Kidney (tissue), 14 donors: ENCODE measurements around the gene BTBD2. TPM values are rescaled to one million over a fixed set of nuclear protein-coding genes. Genes with fewer than 3 reads are reported as not detected.
A peak's percentile ranks its signal among the peaks of the same experiment; 100 is the strongest.

ENCODE experiments used
- DNase-seq, 5 donors: peaks; one replicate each; pipeline ENCODE4 v3.0.0-alpha.2; 2013 to 2020
- FAIRE-seq: peaks from 2 replicates; lab custom pipeline; 2012; peaks lifted over from hg19 to GRCh38; lab: Jason Lieb, UNC
- H3K27ac ChIP-seq, 2 donors: one replicate each; pipeline ENCODE4 v1.7.0; 2013; ENCODE audit warnings: low read depth in 2 of 2, low read length in 2 of 2, inconsistent platforms in 1 of 2
- H3K27me3 ChIP-seq: one replicate; pipeline ENCODE4 v1.7.1; 2013; ENCODE audit warnings: low read length, inconsistent platforms; ENCODE audit not compliant: control insufficient read depth, insufficient read depth
- H3K36me3 ChIP-seq, 3 donors: one replicate each; pipeline versions ENCODE4 v1.7.0 to v1.7.1; 2013; ENCODE audit warnings: low read length in 3 of 3, control low read depth in 1 of 3, inconsistent platforms in 1 of 3; ENCODE audit not compliant: insufficient read depth in 3 of 3, control insufficient read depth in 2 of 3
- H3K4me1 ChIP-seq, 3 donors: one replicate each; pipeline versions ENCODE4 v1.7.0 to v1.7.1; 2013; ENCODE audit warnings: low read length in 3 of 3, inconsistent platforms in 1 of 3, low read depth in 1 of 3; ENCODE audit not compliant: control insufficient read depth in 2 of 3, insufficient read depth in 2 of 3
- H3K4me3 ChIP-seq, 3 donors: one replicate each; pipeline versions ENCODE4 v1.7.0 to v1.8.1; 2013; ENCODE audit warnings: low read length in 3 of 3, control low read depth in 1 of 3, inconsistent platforms in 1 of 3
- H3K9ac ChIP-seq, 3 donors: one replicate each; pipeline versions ENCODE4 v1.7.0 to v1.7.1; 2013; ENCODE audit warnings: low read length in 3 of 3, control low read depth in 1 of 3, inconsistent platforms in 1 of 3
- H3K9me3 ChIP-seq, 3 donors: one replicate each; pipeline versions ENCODE4 v1.7.0 to v1.7.1; 2013; ENCODE audit warnings: low read length in 3 of 3, control low read depth in 1 of 3, inconsistent platforms in 1 of 3; ENCODE audit not compliant: control insufficient read depth in 2 of 3, insufficient read depth in 1 of 3
- intact Hi-C: fragments of 100-400 bp; cut with DNase I; formaldehyde crosslinking; loops from one replicate; pipeline ENCODE4 v1.11.1; 2022
- polyA plus RNA-seq: library from polyadenylated mRNA; stranded (reverse); fragments of 350-450 nt; fragmentation: Illumina TruSeq; extraction: RNeasy Lipid Tissue Mini Kit (QIAGEN cat#74804); gene quantifications from one replicate; pipeline ENCODE4 v1.2.3, GENCODE V29; 2014; ENCODE audit warnings: low read depth, low replicate concordance; ENCODE audit not compliant: insufficient read depth
- total RNA-seq: library from RNA; stranded (reverse); fragmentation: NEBNext Ultra II Directional; extraction: Animal tissue kit (Norgen Biotek cat#: 25700); gene quantifications from one replicate; pipeline ENCODE4 v1.2.1, GENCODE V29; 2021
- TF ChIP-seq, protein P1 (sequence below): IDR thresholded peaks from 3 replicates; pipeline ENCODE4 v1.5.1; 2012; ENCODE audit warnings: mild to moderate bottlenecking, moderate library complexity, borderline replicate concordance; ENCODE audit not compliant: insufficient read depth; ENCODE audit errors: extremely low read depth
- donor health status: control.
- donor health status: control.
- donor health status: control.
- donor health status: control.
- donor health status: control.
- donor health status: DM: yes; HTN: yes; CAD: no.
- donor health status: Normal renal cell carcinoma (clear cell type).

BTBD2 gene
- total and polyA plus RNA-seq, 2 donors from 2014 or later: 57.0 to 70.3 TPM

GRCh38 chr19:1962674-1963073 is 52.8 kb downstream of the BTBD2 start:
- TF ChIP-seq, protein P1, sequence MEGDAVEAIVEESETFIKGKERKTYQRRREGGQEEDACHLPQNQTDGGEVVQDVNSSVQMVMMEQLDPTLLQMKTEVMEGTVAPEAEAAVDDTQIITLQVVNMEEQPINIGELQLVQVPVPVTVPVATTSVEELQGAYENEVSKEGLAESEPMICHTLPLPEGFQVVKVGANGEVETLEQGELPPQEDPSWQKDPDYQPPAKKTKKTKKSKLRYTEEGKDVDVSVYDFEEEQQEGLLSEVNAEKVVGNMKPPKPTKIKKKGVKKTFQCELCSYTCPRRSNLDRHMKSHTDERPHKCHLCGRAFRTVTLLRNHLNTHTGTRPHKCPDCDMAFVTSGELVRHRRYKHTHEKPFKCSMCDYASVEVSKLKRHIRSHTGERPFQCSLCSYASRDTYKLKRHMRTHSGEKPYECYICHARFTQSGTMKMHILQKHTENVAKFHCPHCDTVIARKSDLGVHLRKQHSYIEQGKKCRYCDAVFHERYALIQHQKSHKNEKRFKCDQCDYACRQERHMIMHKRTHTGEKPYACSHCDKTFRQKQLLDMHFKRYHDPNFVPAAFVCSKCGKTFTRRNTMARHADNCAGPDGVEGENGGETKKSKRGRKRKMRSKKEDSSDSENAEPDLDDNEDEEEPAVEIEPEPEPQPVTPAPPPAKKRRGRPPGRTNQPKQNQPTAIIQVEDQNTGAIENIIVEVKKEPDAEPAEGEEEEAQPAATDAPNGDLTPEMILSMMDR: no peak
- H3K9ac ChIP-seq: no peak overlapping the region
- no peaks in the 10 kb centered on the region for H3K27me3 ChIP-seq
- FAIRE-seq: no peak
- no peaks in the 10 kb centered on the region for H3K36me3 ChIP-seq
- no peak overlapping the region for H3K4me3 ChIP-seq
- H3K9me3 ChIP-seq: no peaks in the 10 kb centered on the region
- no peak overlapping the region for H3K27ac ChIP-seq
- peak in 1 of 5 donors; percentile 73 for DNase-seq
- H3K4me1 ChIP-seq: peaks cover 0 to 14% (median 4%) of the 10 kb centered on the region in 3 donors
- intact Hi-C loops: no loop called here

- Histone ChIP-seq H3K4me3 (peak overlapping the region in 1 of 3 donors; percentile 13), H3K4me1 (peaks cover 0 to 14% (median 4%) of the 10 kb centered on the region in 3 donors), H3K9ac (peak overlapping the region in 1 of 3 donors; percentile 26), H3K27me3 (no peaks in the 10 kb centered on the region), H3K27ac (peak overlapping the region; percentile 34 to 74), H3K9me3 (no peaks in the 10 kb centered on the region), H3K36me3 (no peaks in the 10 kb centered on the region)
- intact Hi-C loops: no loop called here
- DNase-seq (peak in 4 of 5 donors; percentile 49 to 84 (median 82)), FAIRE-seq (no peak)
- TF ChIP-seq, protein P1: no peak
Measured at GRCh38 chr19:1961000-1961883, 54.3 kb downstream of the BTBD2 start.

- H3K36me3 ChIP-seq: no peaks in the 10 kb centered on the region
- no peak for FAIRE-seq
Measured at GRCh38 chr19:1959928-1960589, 55.5 kb downstream of the BTBD2 start.

More at GRCh38 chr19:1959928-1960589, 55.5 kb downstream of the BTBD2 start:
- Histone ChIP-seq H3K27me3 (no peaks in the 10 kb centered on the region), H3K27ac (no peak overlapping the region), H3K9me3 (no peaks in the 10 kb centered on the region), H3K9ac (no peak overlapping the region), H3K4me3 (no peak overlapping the region), H3K4me1 (peaks cover 0 to 14% (median 4%) of the 10 kb centered on the region in 3 donors)
- DNase-seq: peak in 1 of 5 donors; percentile 72
- intact Hi-C loops: no loop called here
- TF ChIP-seq, protein P1: no peak
